OCI-LY7 (cell line): ENCODE measurements around the gene SRC. TPM values are rescaled to one million over a fixed set of nuclear protein-coding genes. Genes with fewer than 3 reads are reported as not detected.

ENCODE experiments used
- BruUV-seq: library from RNA; stranded (reverse); fragments of 400-500 nt; replicated peaks from 2 replicates; lab custom pipeline; 2021; lab: Mats Ljungman, UMichigan
- CTCF ChIA-PET: fragments of 300-600 bp; sonication (Branson Sonifier 250); formaldehyde crosslinking; loops from one replicate; lab custom pipeline; 2022; ENCODE audit warnings: antibody characterized with exemption; ENCODE audit not compliant: unreplicated experiment; lab: Charles Lee
- POLR2A ChIA-PET: fragments of 300-600 bp; sonication (Branson Sonifier 250); formaldehyde crosslinking; loops from one replicate; lab custom pipeline; 2022; ENCODE audit warnings: antibody characterized with exemption; lab: Charles Lee
- DNase-seq: peaks from one replicate; pipeline ENCODE4 v3.0.0-alpha.2; 2015; ENCODE audit warnings: low spot score
- H2AFZ ChIP-seq: fragments of 200-600 bp; sonication (generic), shearing (Covaris generic); 2 replicates; pipeline ENCODE4 v1.6.1; 2014; ENCODE audit warnings: mild to moderate bottlenecking, antibody characterized with exemption, low read length, moderate library complexity
- H3K27ac ChIP-seq: fragments of 200-600 bp; sonication (generic); 2 replicates; pipeline ENCODE4 v1.5.1; 2014; ENCODE audit warnings: mixed run types, low read depth, mild to moderate bottlenecking, moderate library complexity, low read length, inconsistent platforms; ENCODE audit not compliant: poor library complexity, severe bottlenecking
- H3K36me3 ChIP-seq: fragments of 200-600 bp; sonication (generic); 2 replicates; pipeline ENCODE4 v1.6.1; 2014; ENCODE audit warnings: mild to moderate bottlenecking, antibody characterized with exemption, low read length, moderate library complexity, mixed read lengths; ENCODE audit not compliant: insufficient read depth
- H3K4me1 ChIP-seq: fragments of 200-600 bp; sonication (generic); 2 replicates; pipeline ENCODE4 v1.5.1; 2014; ENCODE audit warnings: mild to moderate bottlenecking, low read length; ENCODE audit not compliant: insufficient read depth, poor library complexity, severe bottlenecking
- H3K4me2 ChIP-seq: fragments of 200-600 bp; sonication (generic); 2 replicates; pipeline ENCODE4 v1.6.1; 2014; ENCODE audit warnings: mild to moderate bottlenecking, low read length
- H3K4me3 ChIP-seq: fragments of 200-600 bp; sonication (generic); 2 replicates; pipeline ENCODE4 v1.5.1; 2014; ENCODE audit warnings: mild to moderate bottlenecking, low read depth, low read length; ENCODE audit not compliant: poor library complexity, severe bottlenecking
- H3K79me2 ChIP-seq: fragments of 200-600 bp; sonication (generic); 2 replicates; pipeline ENCODE4 v1.6.1; 2016; ENCODE audit warnings: low read depth, mild to moderate bottlenecking, low read length, moderate library complexity, mixed read lengths; ENCODE audit not compliant: insufficient read depth
- H3K9me2 ChIP-seq: fragments of 200-600 bp; sonication (generic); 2 replicates; pipeline ENCODE4 v1.6.1; 2016; ENCODE audit warnings: mild to moderate bottlenecking, low read length, mixed read lengths; ENCODE audit not compliant: insufficient read depth
- H3K9me3 ChIP-seq: fragments of 200-600 bp; sonication (generic); 2 replicates; pipeline ENCODE4 v1.6.1; 2014; ENCODE audit warnings: mild to moderate bottlenecking, mixed run types, low read length, mixed read lengths
- H4K20me1 ChIP-seq: fragments of 200-600 bp; sonication (generic); 2 replicates; pipeline ENCODE4 v1.6.1; 2014; ENCODE audit warnings: mild to moderate bottlenecking, antibody characterized with exemption, low read length, moderate library complexity, mixed read lengths; ENCODE audit not compliant: insufficient read depth
- EZH2phosphoT487 ChIP-seq: fragments of 200-600 bp; sonication (generic); IDR thresholded peaks from 2 replicates; pipeline ENCODE4 v1.6.1; 2018; ENCODE audit warnings: low read depth, borderline replicate concordance, mild to moderate bottlenecking, mixed run types, antibody characterized with exemption, low read length, moderate library complexity, mixed read lengths
- intact Hi-C: fragments of 100-400 bp; cut with micrococcal nuclease; formaldehyde crosslinking; loops from one replicate; pipeline ENCODE4 v1.10.0; 2022; ENCODE audit not compliant: unreplicated experiment
- total RNA-seq, 2 experiments: library from RNA; depleted of rRNA in 1 of 2; stranded (reverse); fragments of >200 nt in 1 of 2; shearing (Covaris generic) in 1 of 2; gene quantifications; 2 replicates each; pipeline ENCODE4 v1.2.3, GENCODE V29; 2014 to 2022
- TF ChIP-seq, protein P1 (sequence below): fragments of 200-600 bp; sonication (generic); conservative IDR thresholded peaks from 2 replicates; pipeline ENCODE4 v1.5.1; 2014; ENCODE audit warnings: mild to moderate bottlenecking, antibody characterized with exemption, low read length, moderate library complexity, mixed read lengths

Gene SRC
- total RNA-seq, 2 experiments from 2014 or later = 0.72 to 3.7 TPM

DNA sequence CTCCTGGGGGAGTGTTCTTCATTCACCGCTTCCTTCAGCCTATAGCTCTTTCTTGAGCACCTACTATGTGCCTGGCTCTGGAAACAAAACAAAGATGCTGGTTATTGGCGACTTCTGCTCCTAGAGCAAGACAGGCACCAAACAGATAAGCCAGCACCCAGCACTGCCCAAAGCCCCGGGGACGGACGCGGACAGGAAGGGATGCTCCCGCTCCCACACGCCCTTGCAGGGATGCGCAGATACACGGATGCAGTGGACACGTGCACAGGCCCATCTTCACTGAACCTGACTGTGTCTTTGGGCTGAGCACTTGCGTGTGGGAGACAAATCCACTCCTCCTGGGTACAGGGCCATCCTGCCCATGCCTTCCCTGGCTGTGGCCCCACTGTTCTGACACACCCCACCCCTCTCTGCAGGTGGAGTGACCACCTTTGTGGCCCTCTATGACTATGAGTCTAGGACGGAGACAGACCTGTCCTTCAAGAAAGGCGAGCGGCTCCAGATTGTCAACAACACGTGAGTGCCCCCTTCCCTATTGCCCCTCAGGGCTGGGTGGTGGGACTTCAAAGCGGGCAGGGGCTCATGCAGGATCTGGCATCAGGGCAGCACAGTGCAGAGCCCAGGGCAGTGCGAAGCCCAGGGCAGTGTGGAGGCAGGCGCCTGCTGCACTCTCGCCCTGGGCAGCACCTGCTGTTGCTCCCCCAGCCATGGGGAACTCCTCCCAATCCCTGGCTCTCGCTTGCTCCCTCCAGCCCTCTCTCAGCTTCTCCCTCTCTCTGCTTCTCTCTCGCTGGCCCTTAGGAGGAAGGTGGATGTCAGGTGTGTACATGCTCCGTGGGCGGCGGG is 39.9 kb downstream of the SRC start:
- Histone ChIP-seq H3K27ac (no peak overlapping the region), H3K79me2 (no peaks in the 10 kb centered on the region), H3K9me3 (no peaks in the 10 kb centered on the region), H3K9me2 (no peaks in the 10 kb centered on the region), H4K20me1 (no peaks in the 10 kb centered on the region), H3K4me1 (peaks cover 18% of the 10 kb centered on the region), H2AFZ (no peak overlapping the region), H3K4me2 (no peak overlapping the region), H3K4me3 (no peak overlapping the region), H3K36me3 (no peaks in the 10 kb centered on the region)
- no peak for TF ChIP-seq EZH2phosphoT487
- TF ChIP-seq, protein P1, sequence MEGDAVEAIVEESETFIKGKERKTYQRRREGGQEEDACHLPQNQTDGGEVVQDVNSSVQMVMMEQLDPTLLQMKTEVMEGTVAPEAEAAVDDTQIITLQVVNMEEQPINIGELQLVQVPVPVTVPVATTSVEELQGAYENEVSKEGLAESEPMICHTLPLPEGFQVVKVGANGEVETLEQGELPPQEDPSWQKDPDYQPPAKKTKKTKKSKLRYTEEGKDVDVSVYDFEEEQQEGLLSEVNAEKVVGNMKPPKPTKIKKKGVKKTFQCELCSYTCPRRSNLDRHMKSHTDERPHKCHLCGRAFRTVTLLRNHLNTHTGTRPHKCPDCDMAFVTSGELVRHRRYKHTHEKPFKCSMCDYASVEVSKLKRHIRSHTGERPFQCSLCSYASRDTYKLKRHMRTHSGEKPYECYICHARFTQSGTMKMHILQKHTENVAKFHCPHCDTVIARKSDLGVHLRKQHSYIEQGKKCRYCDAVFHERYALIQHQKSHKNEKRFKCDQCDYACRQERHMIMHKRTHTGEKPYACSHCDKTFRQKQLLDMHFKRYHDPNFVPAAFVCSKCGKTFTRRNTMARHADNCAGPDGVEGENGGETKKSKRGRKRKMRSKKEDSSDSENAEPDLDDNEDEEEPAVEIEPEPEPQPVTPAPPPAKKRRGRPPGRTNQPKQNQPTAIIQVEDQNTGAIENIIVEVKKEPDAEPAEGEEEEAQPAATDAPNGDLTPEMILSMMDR = no peak
- CTCF ChIA-PET = interaction anchor here (0.9 kb wide), 1 partner anchor 120 kb away, joined by 3 read pairs; no protein-coding TSS in a partner anchor
- no peak for DNase-seq
- no TSS peak for BruUV-seq
- POLR2A ChIA-PET = interaction anchor here (0.5 kb wide), 1 partner anchor 342 kb away, joined by 3 read pairs; no protein-coding TSS in a partner anchor
- intact Hi-C loops = no loop called here

DNA sequence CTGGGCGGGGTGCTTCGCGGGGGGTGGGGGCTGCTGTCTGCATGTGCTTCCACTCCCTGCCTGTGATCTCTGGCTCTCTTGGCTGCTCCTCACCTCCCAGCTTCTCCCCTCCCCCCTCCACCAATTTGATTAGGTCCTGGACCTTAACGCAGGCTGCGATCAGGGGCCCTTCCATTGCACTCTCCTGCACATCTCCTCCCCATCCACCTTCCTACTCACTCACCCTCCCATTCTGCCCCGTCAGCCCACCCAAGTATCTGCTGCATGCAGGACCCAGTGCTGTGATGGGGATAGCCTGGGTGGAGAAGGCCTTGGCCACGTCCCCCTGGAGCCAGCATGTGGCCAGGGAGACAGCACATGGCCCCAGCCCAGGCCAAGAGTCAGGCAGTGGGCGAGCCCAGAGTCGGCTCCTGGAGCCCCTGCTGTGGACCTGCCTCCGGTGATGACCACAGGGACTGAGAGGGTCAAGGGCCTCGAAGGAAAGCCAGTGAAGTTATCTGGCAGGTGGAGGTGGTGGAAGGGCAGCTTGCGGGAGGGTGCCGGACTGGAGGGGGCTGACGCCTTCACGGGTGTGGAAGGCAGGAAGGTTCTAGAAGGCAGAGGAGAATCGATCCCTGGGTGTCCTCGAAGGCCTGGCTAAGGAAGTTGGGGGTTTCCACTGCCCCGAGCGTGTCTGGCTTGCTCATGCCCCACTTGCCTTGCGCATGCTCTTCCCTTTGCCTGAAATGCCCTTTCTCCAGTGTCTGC is 40.7 kb downstream of the SRC start:
- Histone ChIP-seq H3K4me1 (peaks cover 10% of the 10 kb centered on the region), H3K9me3 (no peaks in the 10 kb centered on the region), H3K4me3 (no peak overlapping the region), H3K79me2 (no peaks in the 10 kb centered on the region), H3K27ac (no peak overlapping the region), H4K20me1 (no peaks in the 10 kb centered on the region), H2AFZ (no peak overlapping the region), H3K4me2 (no peak overlapping the region), H3K9me2 (no peaks in the 10 kb centered on the region), H3K36me3 (no peaks in the 10 kb centered on the region)
- DNase-seq = no peak
- CTCF ChIA-PET = no interaction called here
- POLR2A ChIA-PET = interaction anchor here (0.5 kb wide), 1 partner anchor 343 kb away, joined by 3 read pairs; no protein-coding TSS in a partner anchor
- TF ChIP-seq, protein P1 = no peak
- no peak for TF ChIP-seq EZH2phosphoT487
- no TSS peak for BruUV-seq
- intact Hi-C loops = no loop called here
